Subcutaneous abdominal adipose tissue (tissue), 5 donors: ENCODE results near the gene MFNG.

ENCODE experiments used
- H3K27ac ChIP-seq: one replicate; pipeline ENCODE4 v1.7.0; 2013; ENCODE audit warnings: low read depth, mild to moderate bottlenecking, inconsistent platforms, low read length, moderate library complexity
- H3K27me3 ChIP-seq, 5 donors: one replicate each; pipeline ENCODE4 v1.7.0; 2013; ENCODE audit warnings: low read length in 5 of 5, inconsistent platforms in 1 of 5; ENCODE audit not compliant: control insufficient read depth in 5 of 5, insufficient read depth in 4 of 5
- H3K36me3 ChIP-seq, 5 donors: one replicate each; pipeline ENCODE4 v1.7.0; 2013; ENCODE audit warnings: low read length in 5 of 5; ENCODE audit not compliant: control insufficient read depth in 5 of 5, insufficient read depth in 5 of 5
- H3K4me1 ChIP-seq, 5 donors: one replicate each; pipeline ENCODE4 v1.7.0; 2013; ENCODE audit warnings: low read length in 5 of 5, mild to moderate bottlenecking in 3 of 5, moderate library complexity in 1 of 5; ENCODE audit not compliant: control insufficient read depth in 5 of 5, insufficient read depth in 5 of 5
- H3K4me3 ChIP-seq, 5 donors: one replicate each; pipeline ENCODE4 v1.7.0; 2013; ENCODE audit warnings: low read length in 5 of 5, low read depth in 1 of 5
- H3K9ac ChIP-seq, 5 donors: one replicate each; pipeline ENCODE4 v1.7.0; 2013; ENCODE audit warnings: low read length in 5 of 5, mild to moderate bottlenecking in 4 of 5, moderate library complexity in 3 of 5
- H3K9me3 ChIP-seq, 5 donors: one replicate each; pipeline ENCODE4 v1.7.0; 2013; ENCODE audit warnings: low read length in 5 of 5; ENCODE audit not compliant: control insufficient read depth in 5 of 5
- donor health status: healthy.
- donor health status: healthy.
- donor health status: healthy.
- donor health status: healthy.
- donor health status: healthy.

The MFNG gene

DNA sequence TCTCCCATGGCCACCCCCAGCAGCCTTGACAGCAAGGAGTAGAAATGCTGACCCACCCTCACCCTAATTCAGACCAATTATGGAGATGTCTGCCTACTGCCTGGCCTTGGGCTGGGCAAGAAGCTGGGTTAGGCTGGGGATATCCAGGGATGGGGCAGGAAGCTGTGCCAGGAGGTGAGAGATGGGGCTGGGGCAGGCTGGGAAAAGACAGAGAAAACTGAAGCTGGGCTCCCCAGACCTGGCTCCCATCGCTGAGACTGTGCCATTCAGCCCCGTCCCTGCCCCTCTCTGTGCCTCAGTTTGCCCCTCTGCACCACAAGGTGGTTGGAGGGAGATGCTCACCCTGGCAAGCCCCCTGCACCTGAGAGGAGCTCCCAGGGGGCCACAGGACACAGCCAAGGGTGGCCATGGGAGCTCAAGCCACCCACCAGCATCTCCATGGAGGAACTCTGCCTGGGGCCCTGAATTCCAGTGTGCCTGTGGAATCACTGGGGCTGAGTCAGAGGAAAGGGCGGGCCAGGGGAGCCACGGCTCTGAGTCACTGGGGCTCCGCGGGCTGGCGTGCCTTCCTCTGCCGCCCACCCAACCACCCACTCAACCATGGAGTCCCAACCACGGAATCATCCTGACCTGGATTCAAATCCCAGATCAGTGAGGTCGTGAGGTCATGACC, 39.0 kb upstream of the MFNG start:
- no peaks in the 10 kb centered on the region for H3K36me3 ChIP-seq
- H3K27ac ChIP-seq: no peak overlapping the region
- H3K4me3 ChIP-seq: no peak overlapping the region
- no peaks in the 10 kb centered on the region for H3K9me3 ChIP-seq
- peaks cover 3 to 26% (median 9%) of the 10 kb centered on the region in 5 donors for H3K27me3 ChIP-seq
- no peak overlapping the region for H3K9ac ChIP-seq
- peaks cover 0 to 10% (median 0%) of the 10 kb centered on the region in 5 donors for H3K4me1 ChIP-seq

DNA sequence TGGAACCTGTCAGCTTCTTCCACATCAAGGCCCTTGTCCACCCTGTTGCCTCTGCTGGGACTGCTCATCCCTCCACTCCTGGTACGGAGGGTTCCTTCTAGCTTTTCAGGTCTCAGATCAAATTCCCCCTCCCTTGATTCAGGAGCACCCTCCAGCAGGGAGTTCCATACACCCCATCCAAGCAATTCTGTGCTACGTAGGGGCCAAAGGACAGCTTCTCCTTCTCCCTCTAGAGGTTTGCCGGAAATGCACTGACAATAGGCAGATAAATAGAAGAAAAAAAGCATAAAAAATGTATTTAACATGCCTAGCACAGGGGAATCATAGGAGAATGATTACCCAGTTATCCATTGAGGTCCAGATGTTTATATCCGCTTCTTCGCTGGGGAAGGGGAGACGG, 36.3 kb upstream of the MFNG start:
- H3K36me3 ChIP-seq: no peaks in the 10 kb centered on the region
- no peak overlapping the region for H3K4me3 ChIP-seq
- no peak overlapping the region for H3K27ac ChIP-seq
- H3K9me3 ChIP-seq: no peaks in the 10 kb centered on the region
- no peak overlapping the region for H3K9ac ChIP-seq
- H3K4me1 ChIP-seq: peaks cover 0 to 27% (median 10%) of the 10 kb centered on the region in 5 donors
- H3K27me3 ChIP-seq: peaks cover 14 to 45% (median 28%) of the 10 kb centered on the region in 5 donors

DNA sequence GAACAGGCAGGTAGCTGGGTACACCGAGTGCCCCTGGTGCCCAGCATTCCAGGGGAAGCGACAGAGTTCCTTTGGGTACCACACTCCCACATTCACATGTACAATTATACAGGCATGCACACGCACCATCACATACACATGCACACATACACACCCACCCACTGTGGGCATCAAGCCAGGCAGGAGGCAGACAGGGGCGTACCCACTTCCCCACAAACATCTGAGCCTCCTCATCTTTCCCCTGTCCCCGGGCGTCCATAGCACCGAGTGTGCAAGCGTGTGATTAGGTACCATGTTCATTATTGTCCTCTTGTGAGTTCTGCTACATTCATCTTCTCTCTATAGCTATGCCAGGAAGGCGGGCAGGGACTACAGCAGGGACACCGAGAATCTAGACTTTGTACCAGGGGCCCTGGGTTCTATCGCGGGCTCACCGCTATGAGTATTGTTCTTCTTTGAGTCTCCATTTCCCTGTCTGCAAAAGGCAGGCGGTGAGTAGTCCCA, 35.1 kb upstream of the MFNG start:
- Histone ChIP-seq H3K27ac (no peak overlapping the region), H3K4me1 (peaks cover 0 to 27% (median 10%) of the 10 kb centered on the region in 5 donors), H3K36me3 (no peaks in the 10 kb centered on the region), H3K9ac (no peak overlapping the region), H3K9me3 (no peaks in the 10 kb centered on the region), H3K4me3 (no peak overlapping the region), H3K27me3 (peaks cover 14 to 45% (median 28%) of the 10 kb centered on the region in 5 donors)

DNA sequence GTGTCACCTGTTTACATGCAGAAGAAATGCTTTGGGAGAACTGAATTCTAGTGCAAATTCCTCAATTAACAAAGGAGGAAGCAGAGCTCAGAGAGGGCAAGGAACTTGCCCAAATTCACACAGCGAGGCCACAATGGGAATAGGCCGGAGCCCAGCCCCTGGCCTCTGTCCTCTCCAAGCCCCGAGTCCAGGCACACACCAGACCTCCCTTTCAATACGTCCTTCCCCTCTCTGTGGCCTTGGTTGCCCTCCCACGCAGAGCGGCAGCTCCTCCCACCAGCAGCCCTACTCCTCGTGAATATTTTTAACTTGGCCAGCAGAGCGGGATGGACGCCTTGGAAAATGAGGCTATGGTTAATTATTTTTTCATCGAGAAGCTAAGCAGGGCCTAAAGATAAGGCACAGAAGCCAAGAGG, 34.6 kb upstream of the MFNG start:
- H3K9ac ChIP-seq: no peak overlapping the region
- H3K27me3 ChIP-seq: peaks cover 14 to 45% (median 28%) of the 10 kb centered on the region in 5 donors
- peaks cover 0 to 4% (median 0%) of the 10 kb centered on the region in 5 donors for H3K36me3 ChIP-seq
- H3K9me3 ChIP-seq: no peaks in the 10 kb centered on the region
- H3K27ac ChIP-seq: no peak overlapping the region
- no peak overlapping the region for H3K4me3 ChIP-seq
- H3K4me1 ChIP-seq: peaks cover 0 to 27% (median 10%) of the 10 kb centered on the region in 5 donors

DNA sequence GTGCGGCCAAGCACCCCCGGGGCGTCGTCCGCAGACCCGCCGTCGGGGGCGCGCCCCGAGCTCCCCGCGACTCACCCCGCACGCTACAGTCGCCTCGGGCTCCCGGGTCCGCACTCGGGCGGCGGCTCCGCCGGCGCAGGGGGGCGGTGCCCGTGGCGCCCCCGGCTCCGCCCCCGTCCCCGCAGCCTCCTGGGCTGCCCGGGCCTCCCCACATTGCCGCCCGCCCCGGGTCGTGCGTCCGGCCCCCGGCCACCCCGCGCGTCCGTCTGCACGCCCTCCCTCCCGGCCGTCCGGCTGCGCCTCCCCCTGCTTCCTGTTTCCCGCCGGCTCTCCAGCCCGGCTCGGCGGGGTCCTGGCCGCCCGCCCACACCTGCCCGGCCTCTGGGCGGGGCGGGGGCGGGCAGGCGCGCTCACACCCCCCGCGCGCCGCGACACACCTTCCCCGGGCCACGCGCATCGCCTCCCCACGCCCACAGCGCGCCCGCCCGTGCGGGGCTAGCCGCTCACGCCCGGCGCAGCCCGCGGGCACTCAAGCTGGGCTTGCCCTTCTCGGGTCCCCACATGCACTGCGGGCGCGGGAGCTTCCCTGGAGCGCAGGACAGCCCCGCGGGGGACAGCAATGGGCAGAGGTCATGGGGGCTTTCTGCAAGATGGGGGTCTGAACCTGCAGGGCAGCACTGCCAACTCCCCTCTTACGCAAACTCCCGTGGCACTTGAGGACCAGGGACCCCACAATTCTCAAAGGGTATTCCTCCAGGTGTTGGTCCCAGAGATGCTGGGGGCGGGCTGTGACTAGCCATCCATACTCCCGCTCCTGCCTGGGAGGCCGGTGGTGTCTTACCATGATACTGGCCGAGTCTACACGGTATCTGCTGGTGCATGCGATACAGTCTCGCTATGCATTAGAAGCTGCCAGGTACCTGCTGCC, 33.3 kb upstream of the MFNG start, which contains the start of gene CARD10:
CARD10 (minus strand) TSS at position 148 of the 928 bp plus-strand sequence. CDS start 215 bp downstream, outside the sequence.
- H3K27ac ChIP-seq: no peak within 1 kb of the TSS
- peaks cover 0 to 4% (median 2%) of the 10 kb centered on the region in 5 donors for H3K36me3 ChIP-seq
- H3K4me3 ChIP-seq: peak within 1 kb of the TSS in 4 of 5 donors; percentile 55 to 74 (median 68)
- peak within 1 kb of the TSS in 1 of 5 donors; percentile 72 for H3K9ac ChIP-seq
- H3K9me3 ChIP-seq: no peaks in the 10 kb centered on the region
- peaks cover 0 to 27% (median 10%) of the 10 kb centered on the region in 5 donors for H3K4me1 ChIP-seq
- peaks cover 9 to 37% (median 28%) of the 10 kb centered on the region in 5 donors for H3K27me3 ChIP-seq

DNA sequence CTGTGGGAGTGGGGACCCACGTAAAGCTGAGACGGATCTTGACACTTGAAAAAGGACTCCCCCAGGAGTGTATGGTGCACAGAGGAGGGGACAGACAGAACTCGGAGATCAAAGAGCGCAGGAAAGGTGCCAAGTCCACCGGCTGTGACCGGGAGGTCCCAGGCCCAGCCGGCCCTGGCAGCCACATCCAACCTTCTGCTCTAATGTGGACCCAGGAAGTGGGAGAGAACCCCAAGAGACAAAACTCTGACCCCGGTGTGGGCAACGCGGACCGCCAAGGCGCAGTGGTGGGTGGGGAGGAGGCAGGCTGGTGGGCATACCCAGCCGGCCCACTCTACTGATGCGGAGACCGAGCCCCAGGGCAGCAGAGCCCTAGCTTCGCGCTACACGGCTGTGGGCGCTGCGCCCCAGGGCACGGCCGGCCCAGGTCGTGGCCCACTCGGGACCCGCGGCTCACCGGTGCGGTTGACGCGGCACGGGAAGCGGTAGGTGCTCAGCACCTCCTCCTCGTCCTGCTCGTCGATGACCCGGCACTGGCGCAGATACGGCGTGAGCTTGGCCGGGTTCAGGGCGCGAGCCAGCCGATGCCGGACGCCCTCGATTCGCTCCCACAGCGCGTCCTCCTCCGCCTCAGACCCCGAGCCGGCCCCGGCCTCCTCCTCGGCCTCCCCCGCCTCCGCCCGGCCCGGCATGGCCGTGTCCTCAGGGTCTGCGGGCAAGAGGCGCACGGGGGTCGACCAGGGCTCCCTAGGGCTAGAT, 32.5 kb upstream of the MFNG start:
- H3K9me3 ChIP-seq: no peaks in the 10 kb centered on the region
- H3K4me3 ChIP-seq: peak overlapping the region in 4 of 5 donors; percentile 55 to 74 (median 68)
- H3K27ac ChIP-seq: no peak overlapping the region
- peak overlapping the region in 1 of 5 donors; percentile 72 for H3K9ac ChIP-seq
- peaks cover 0 to 27% (median 10%) of the 10 kb centered on the region in 5 donors for H3K4me1 ChIP-seq
- peaks cover 0 to 6% (median 2%) of the 10 kb centered on the region in 5 donors for H3K36me3 ChIP-seq
- peaks cover 9 to 34% (median 28%) of the 10 kb centered on the region in 5 donors for H3K27me3 ChIP-seq

DNA sequence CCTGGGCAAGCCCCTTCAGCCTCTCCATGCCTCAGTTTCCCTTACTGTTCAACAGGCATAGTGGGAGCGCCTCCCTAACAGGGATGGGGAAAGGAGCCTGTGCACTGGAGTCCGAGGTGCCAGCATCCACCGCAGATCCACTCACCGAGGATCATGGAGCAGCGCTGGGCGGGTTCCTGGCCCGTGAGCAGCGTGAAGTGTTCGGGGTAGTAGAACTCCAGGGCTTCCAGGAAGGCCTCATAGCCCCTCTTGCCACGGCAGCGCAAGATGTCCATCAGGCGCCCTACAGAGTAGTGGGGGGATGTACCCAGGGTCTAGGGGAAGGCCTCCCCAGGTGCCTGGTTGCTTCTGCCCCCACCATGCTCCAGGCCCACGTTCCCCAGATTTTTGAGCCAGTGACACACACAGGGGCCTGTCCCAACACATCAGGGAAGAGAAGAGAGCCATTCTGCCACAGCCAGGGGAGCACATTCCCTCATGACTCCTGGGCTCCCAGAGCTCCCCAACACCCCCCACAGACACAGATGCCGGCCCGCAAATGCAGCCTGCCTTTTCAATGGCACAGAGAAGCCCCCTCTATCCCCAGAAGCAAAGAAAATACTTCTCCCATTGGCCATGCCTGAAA, 31.8 kb upstream of the MFNG start:
- Histone ChIP-seq H3K4me3 (peak overlapping the region in 4 of 5 donors; percentile 13 to 74 (median 68)), H3K4me1 (peaks cover 0 to 28% (median 10%) of the 10 kb centered on the region in 5 donors)

DNA sequence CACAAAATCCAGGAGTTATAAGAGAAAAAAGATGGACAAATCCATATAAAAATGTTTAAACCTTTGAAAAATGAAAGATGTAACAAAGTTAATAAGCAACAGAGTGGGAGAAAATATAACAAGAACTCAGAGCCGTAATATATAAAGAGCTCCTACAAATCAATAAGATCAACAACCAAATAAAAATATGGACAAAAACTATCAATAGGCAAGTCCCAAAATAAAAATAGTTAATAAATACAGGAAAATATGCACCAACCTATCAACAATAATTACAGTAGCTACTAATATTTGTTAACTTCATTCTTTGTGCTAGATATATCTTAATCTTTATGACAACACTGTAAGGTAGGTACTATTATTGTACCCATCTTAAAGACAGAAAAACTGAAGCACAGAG, 30.3 kb upstream of the MFNG start:
- Histone ChIP-seq H3K9me3 (no peaks in the 10 kb centered on the region), H3K27me3 (peaks cover 9 to 35% (median 27%) of the 10 kb centered on the region in 5 donors), H3K9ac (no peak overlapping the region), H3K4me3 (no peak overlapping the region), H3K4me1 (peaks cover 0 to 43% (median 19%) of the 10 kb centered on the region in 5 donors), H3K36me3 (peaks cover 0 to 6% (median 2%) of the 10 kb centered on the region in 5 donors), H3K27ac (no peak overlapping the region)

More for the DNA sequence above, 31.8 kb upstream of the MFNG start:
- H3K36me3 ChIP-seq: peaks cover 0 to 6% (median 2%) of the 10 kb centered on the region in 5 donors
- H3K9me3 ChIP-seq: no peaks in the 10 kb centered on the region
- H3K27me3 ChIP-seq: peaks cover 9 to 38% (median 28%) of the 10 kb centered on the region in 5 donors
- H3K27ac ChIP-seq: no peak overlapping the region
- peak overlapping the region in 1 of 5 donors; percentile 72 for H3K9ac ChIP-seq

DNA sequence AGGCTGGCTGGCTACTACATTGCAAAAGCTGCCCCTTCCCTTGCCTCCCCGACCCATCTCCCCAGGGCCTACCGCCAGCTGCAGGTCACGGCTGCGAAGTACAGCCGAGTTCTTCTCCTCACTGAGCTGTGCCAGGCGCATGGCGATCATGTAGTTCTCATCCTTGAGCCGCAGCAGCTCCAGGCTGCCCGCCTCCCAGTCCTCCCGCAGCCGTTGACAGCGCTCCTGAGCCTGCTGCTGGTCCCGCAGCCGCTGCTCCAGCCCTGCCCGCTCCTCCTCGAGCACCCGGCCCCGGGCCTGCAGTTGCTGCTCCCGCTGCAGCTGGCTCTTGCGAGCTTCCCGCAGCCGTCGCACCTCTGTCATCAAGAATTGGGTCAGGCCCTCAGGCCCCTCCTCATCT, 29.7 kb upstream of the MFNG start:
- Histone ChIP-seq H3K4me1 (peaks cover 0 to 40% (median 19%) of the 10 kb centered on the region in 5 donors), H3K36me3 (peaks cover 0 to 6% (median 2%) of the 10 kb centered on the region in 5 donors), H3K9ac (no peak overlapping the region), H3K27ac (no peak overlapping the region), H3K27me3 (peaks cover 4 to 30% (median 21%) of the 10 kb centered on the region in 5 donors), H3K9me3 (no peaks in the 10 kb centered on the region), H3K4me3 (no peak overlapping the region)
